Adrenal gland (tissue), 12 donors: Measurements from ENCODE around the gene SLC8A2. TPM values are rescaled to one million over a fixed set of nuclear protein-coding genes. Genes with fewer than 3 reads are reported as not detected.

Experiments used
- DNase-seq, 7 donors: peaks; one replicate each; pipeline ENCODE4 v3.0.0-alpha.2; 2019 to 2020
- H3K27ac ChIP-seq, 5 donors: fragments of 200-600 bp; sonication (generic) in 4 of 5; 1 replicate in 3 of 5; 2 replicates in 2 of 5; pipeline versions ENCODE4 v1.5.1 to v1.8.0; 2016 to 2020; ENCODE audit warnings: mild to moderate bottlenecking in 1 of 5
- H3K27me3 ChIP-seq: fragments of 200-600 bp; 2 replicates; pipeline ENCODE4 v1.8.0; 2021
- H3K36me3 ChIP-seq, 2 donors: fragments of 200-600 bp; replicated peaks in 1 of 2; 1 replicate in 1 of 2; 2 replicates in 1 of 2; pipeline versions ENCODE4 v1.5.1 to v1.8.0; 2018 to 2022
- H3K4me1 ChIP-seq, 2 donors: fragments of 200-600 bp; replicated peaks in 1 of 2; 1 replicate in 1 of 2; 2 replicates in 1 of 2; pipeline versions ENCODE4 v1.5.1 to v1.8.0; 2018 to 2021
- H3K4me3 ChIP-seq, 4 donors: fragments of 200-600 bp; sonication (generic) in 3 of 4; one replicate each; pipeline ENCODE4 v1.5.1; 2016 to 2018
- H3K9me3 ChIP-seq, 3 donors: fragments of 200-600 bp; sonication (generic) in 1 of 3; replicated peaks in 1 of 3; 1 replicate in 2 of 3; 2 replicates in 1 of 3; pipeline versions ENCODE4 v1.5.1 to v1.8.0; 2016 to 2021
- POLR2A ChIP-seq, 2 donors: fragments of 450-650 bp; IDR thresholded peaks; one replicate each; pipeline ENCODE4 v1.6.1; 2017; ENCODE audit warnings: antibody characterized with exemption in 2 of 2, mild to moderate bottlenecking in 2 of 2, moderate library complexity in 1 of 2
- WGBS, 4 donors: extraction: QIAGEN DNeasy Blood & Tissue Kit in 2 of 4; methylation state at CpG; one replicate each; pipeline versions ENCODE4 v1.1.5 to v1.1.7; 2013 to 2017; 5-methylcytosine and 5-hydroxymethylcytosine counted together
- intact Hi-C, 2 donors: fragments of 100-400 bp; cut with DNase I; formaldehyde crosslinking; loops; one replicate each; pipeline versions ENCODE4 v1.14.1 to v1.15.0; 2022 to 2023
- polyA plus RNA-seq, 3 donors: library from polyadenylated mRNA; stranded (reverse); fragments of 200-250 nt in 2 of 3; fragments of 350-450 nt in 1 of 3; fragmentation: Illumina TruSeq in 1 of 3; extraction: RNeasy Lipid Tissue Mini Kit (QIAGEN cat#74804) in 1 of 3; gene quantifications; one replicate each; pipeline ENCODE4 v1.2.3, GENCODE V29; 2013 to 2014
- total RNA-seq, 9 donors: library from RNA; depleted of rRNA in 4 of 9; stranded (reverse); fragments of >200 nt in 4 of 9; fragments of 120-200 nt in 1 of 9; fragmentation: NEBNext Ultra II Directional in 1 of 9; extraction: Animal tissue kit (Norgen Biotek cat#: 25700) in 1 of 9; gene quantifications; one replicate each; pipeline versions ENCODE4 v1.1.0 to v1.2.4, GENCODE V29; 2013 to 2023
- TF ChIP-seq, protein P1 (sequence below), 6 experiments: fragments of 450-650 bp in 4 of 6; fragments of 200-600 bp in 2 of 6; sonication (generic) in 1 of 6; IDR thresholded peaks; 1 replicate in 5 of 6; 2 replicates in 1 of 6; pipeline versions ENCODE4 v1.5.1 to v1.8.0; 2016 to 2021; ENCODE audit warnings: antibody characterized with exemption in 6 of 6, mild to moderate bottlenecking in 2 of 6, moderate library complexity in 1 of 6
- donor health status: healthy with polysubstance abuse.
- donor health status: Bipolar disorder and iron deficiency.
- donor health status: DM: yes; HTN: yes; CAD: no.
- donor health status: DM: no; HTN: no; CAD: no.
- donor health status: DM: no; HTN: no; CAD: no.
- donor health status: DM: yes; HTN: yes; CAD: no.

Gene SLC8A2
- total and polyA plus RNA-seq, 12 donors = 0.22 to 6.1 (median 3.0) TPM; not detected in 3

DNA sequence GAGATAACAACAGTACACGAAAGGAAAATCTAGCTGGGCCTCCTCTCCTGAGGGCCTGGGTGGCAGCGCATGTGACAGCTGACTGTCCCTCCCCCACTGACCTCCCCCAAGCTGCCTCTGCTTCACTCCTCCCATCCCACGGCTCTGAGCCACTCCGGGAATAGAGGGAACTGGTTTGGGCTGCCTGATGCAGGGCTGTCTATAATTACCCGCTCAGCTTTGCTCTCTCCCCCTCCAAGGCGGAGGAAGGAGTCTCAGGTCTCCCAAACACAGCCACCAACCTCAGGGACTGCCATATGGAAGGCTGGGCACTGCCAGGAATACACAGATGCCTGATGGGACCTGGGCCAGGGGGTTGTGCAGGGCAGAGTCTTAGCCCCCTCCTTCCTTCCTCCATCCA, 35.3 kb upstream of the SLC8A2 start:
- peaks cover 63 to 81% of the 10 kb centered on the region in 2 donors for H3K4me1 ChIP-seq
- peaks cover 0 to 22% of the 10 kb centered on the region in 2 donors for H3K36me3 ChIP-seq
- 39 to 80% (median 47%) methylated on average over 2 to 6 of the region's 6 CpGs for WGBS, 4 donors
- H3K27ac ChIP-seq = peak overlapping the region in 3 of 5 donors; percentile 0 to 100 (median 62)
- no peaks in the 10 kb centered on the region for H3K9me3 ChIP-seq
- H3K27me3 ChIP-seq = no peaks in the 10 kb centered on the region
- DNase-seq = peak; percentile 46 to 79 (median 68)
- intact Hi-C loops = no loop called here
- H3K4me3 ChIP-seq = no peak overlapping the region
- no peak for TF ChIP-seq POLR2A (IDR thresholded peaks at IDR 0.05)
- TF ChIP-seq, protein P1, sequence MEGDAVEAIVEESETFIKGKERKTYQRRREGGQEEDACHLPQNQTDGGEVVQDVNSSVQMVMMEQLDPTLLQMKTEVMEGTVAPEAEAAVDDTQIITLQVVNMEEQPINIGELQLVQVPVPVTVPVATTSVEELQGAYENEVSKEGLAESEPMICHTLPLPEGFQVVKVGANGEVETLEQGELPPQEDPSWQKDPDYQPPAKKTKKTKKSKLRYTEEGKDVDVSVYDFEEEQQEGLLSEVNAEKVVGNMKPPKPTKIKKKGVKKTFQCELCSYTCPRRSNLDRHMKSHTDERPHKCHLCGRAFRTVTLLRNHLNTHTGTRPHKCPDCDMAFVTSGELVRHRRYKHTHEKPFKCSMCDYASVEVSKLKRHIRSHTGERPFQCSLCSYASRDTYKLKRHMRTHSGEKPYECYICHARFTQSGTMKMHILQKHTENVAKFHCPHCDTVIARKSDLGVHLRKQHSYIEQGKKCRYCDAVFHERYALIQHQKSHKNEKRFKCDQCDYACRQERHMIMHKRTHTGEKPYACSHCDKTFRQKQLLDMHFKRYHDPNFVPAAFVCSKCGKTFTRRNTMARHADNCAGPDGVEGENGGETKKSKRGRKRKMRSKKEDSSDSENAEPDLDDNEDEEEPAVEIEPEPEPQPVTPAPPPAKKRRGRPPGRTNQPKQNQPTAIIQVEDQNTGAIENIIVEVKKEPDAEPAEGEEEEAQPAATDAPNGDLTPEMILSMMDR (IDR thresholded peaks at IDR 0.05) = no peak

DNA sequence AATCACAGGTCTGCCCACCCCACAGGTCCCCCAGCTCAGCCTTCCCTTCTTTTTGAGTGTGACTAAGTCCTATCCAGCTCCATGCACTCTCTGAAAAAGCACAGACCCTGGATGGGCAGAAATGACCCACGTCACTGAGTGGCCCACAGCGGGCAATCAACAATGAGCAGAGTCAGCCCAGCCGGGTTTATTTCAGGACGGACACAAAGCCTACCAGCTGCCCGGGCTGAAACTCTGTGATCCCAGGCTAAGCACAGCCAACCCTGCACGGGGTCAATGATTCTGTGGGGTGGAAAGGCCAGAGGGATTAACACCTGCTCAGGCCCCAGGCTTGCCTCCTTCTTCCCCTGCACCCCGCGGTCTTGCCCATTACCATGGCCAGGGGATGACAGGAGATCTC, 34.8 kb upstream of the SLC8A2 start:
- peak in 2 of 7 donors; percentile 13 to 29 for DNase-seq
- Histone ChIP-seq H3K4me1 (peaks cover 57 to 76% of the 10 kb centered on the region in 2 donors), H3K4me3 (no peak overlapping the region), H3K36me3 (peaks cover 0 to 24% of the 10 kb centered on the region in 2 donors), H3K9me3 (no peaks in the 10 kb centered on the region), H3K27ac (peak overlapping the region in 3 of 5 donors; percentile 0 to 100 (median 62)), H3K27me3 (no peaks in the 10 kb centered on the region)
- TF ChIP-seq, protein P1 (IDR thresholded peaks at IDR 0.05) = no peak
- intact Hi-C loops = no loop called here
- 66 to 80% (median 75%) methylated on average over 3 to 8 of the region's 8 CpGs for WGBS, 4 donors

DNA sequence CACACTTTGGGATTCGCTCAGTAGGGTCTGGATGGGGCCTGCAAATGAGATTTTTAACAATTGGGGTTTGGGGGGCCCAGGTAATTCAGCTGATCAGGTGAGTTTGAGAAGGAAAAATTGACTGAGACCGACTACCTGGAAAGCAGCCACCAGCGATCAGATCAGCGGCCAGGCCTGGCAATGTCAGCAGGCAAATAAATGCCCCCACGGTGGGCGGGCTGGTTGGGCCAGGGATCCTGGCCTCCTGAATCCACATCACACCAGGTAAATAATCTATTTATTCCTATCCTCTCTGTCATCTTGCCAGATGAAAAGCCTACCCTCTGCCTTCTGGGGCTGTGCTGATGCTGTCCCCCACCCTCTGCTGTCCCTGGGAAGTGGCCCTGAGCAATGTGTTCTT, 33.8 kb upstream of the SLC8A2 start:
- 65 to 89% (median 73%) methylated on average over 6 of the region's 6 CpGs for WGBS, 4 donors
- H3K27ac ChIP-seq = peak overlapping the region in 1 of 5 donors; percentile 100
- H3K4me3 ChIP-seq = no peak overlapping the region
- no peak for TF ChIP-seq POLR2A (IDR thresholded peaks at IDR 0.05)
- TF ChIP-seq, protein P1 (IDR thresholded peaks at IDR 0.05) = no peak
- peaks cover 48 to 66% of the 10 kb centered on the region in 2 donors for H3K4me1 ChIP-seq
- DNase-seq = peak in 1 of 7 donors; percentile 14
- no peaks in the 10 kb centered on the region for H3K9me3 ChIP-seq
- intact Hi-C loops = no loop called here
- H3K27me3 ChIP-seq = no peaks in the 10 kb centered on the region
- peaks cover 0 to 34% of the 10 kb centered on the region in 2 donors for H3K36me3 ChIP-seq

DNA sequence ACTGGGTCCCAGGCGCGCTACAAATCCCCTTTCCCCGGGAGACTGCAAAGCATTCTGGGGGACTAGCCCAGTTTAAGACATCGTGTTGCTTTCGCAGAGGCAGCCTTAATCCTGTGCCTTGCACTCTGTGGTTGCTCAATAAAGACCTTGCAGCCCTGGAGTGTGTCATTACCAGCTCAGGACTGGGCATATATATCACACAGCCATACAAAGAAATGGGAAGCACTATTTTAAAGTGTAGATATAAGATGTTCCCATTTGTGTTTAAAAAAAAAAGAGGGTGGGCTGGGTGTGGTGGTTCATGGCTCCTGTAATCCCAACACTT, 32.1 kb upstream of the SLC8A2 start:
- Histone ChIP-seq H3K4me3 (no peak overlapping the region), H3K9me3 (no peaks in the 10 kb centered on the region), H3K4me1 (peaks cover 33 to 49% of the 10 kb centered on the region in 2 donors), H3K27ac (peak overlapping the region in 3 of 5 donors; percentile 36 to 100 (median 67)), H3K27me3 (no peaks in the 10 kb centered on the region), H3K36me3 (peaks cover 0 to 51% of the 10 kb centered on the region in 2 donors)
- intact Hi-C loops = no loop called here
- peak in 1 of 7 donors; percentile 67 for DNase-seq
- no peak for TF ChIP-seq POLR2A (IDR thresholded peaks at IDR 0.05)
- TF ChIP-seq, protein P1 (IDR thresholded peaks at IDR 0.05) = no peak
- WGBS, 4 donors = 47 to 77% (median 60%) methylated on average over 5 of the region's 5 CpGs
